Posterior cingulate gyrus (tissue), 11 donors: ENCODE measurements around the gene RREB1.

Experiments
- DNase-seq, 10 donors: peaks; one replicate each; pipeline versions ENCODE4 v3.0.0 to v3.0.0-alpha.2; 2020 to 2021; ENCODE audit warnings: mixed read lengths in 3 of 10
- intact Hi-C: fragments of 100-400 bp; cut with DNase I; formaldehyde crosslinking; loops from one replicate; pipeline ENCODE4 v1.15.1; 2023

The RREB1 gene

GRCh38 chr6:7236306-7237209 is 128.8 kb downstream of the RREB1 start:
- intact Hi-C loops, result loop anchor here (2.0 kb wide), 1 partner anchor 62 kb away; no protein-coding TSS in a partner anchor
- DNase-seq, result peak in 1 of 10 donors; percentile 43

- DNase-seq, result no peak
- intact Hi-C loops, result loop anchor here (2.0 kb wide), 1 partner anchor 63 kb away; no protein-coding TSS in a partner anchor
These were observed 130.0 kb downstream of the RREB1 start for GRCh38 chr6:7237653-7238188.

- no peak for DNase-seq
- intact Hi-C loops, result no loop called here
These were observed 130.8 kb downstream of the RREB1 start for GRCh38 chr6:7238526-7238899.

- peak in 8 of 10 donors; percentile 41 to 93 (median 72) for DNase-seq
- intact Hi-C loops, result no loop called here
These were observed 131.3 kb downstream of the RREB1 start for GRCh38 chr6:7238900-7239589.

GRCh38 chr6:7239590-7239948 is 131.8 kb downstream of the RREB1 start:
- DNase-seq, result peak in 1 of 10 donors; percentile 36
- intact Hi-C loops, result no loop called here

- intact Hi-C loops, result no loop called here
These were observed 132.6 kb downstream of the RREB1 start for GRCh38 chr6:7240351-7240750.

GRCh38 chr6:7241160-7241559 is 133.4 kb downstream of the RREB1 start:
- intact Hi-C loops, result no loop called here

More at GRCh38 chr6:7240351-7240750, 132.6 kb downstream of the RREB1 start:
- DNase-seq, result peak in 1 of 10 donors; percentile 12

GRCh38 chr6:7241709-7242645 is 134.2 kb downstream of the RREB1 start:
- peak in 1 of 10 donors; percentile 43 for DNase-seq
- intact Hi-C loops, result loop anchor here (2.0 kb wide), 1 partner anchor 517 kb away; no protein-coding TSS in a partner anchor

More at GRCh38 chr6:7241160-7241559, 133.4 kb downstream of the RREB1 start:
- DNase-seq, result peak in 1 of 10 donors; percentile 42

- intact Hi-C loops, result loop anchor here (1.0 to 2.0 kb wide), 2 partner anchors 518 to 566 kb away; no protein-coding TSS in a partner anchor
These were observed 135.0 kb downstream of the RREB1 start for GRCh38 chr6:7242835-7243178.

GRCh38 chr6:7243179-7243981 is 135.6 kb downstream of the RREB1 start:
- intact Hi-C loops, result loop anchor here (1.0 to 2.0 kb wide), 2 partner anchors 519 to 566 kb away; no protein-coding TSS in a partner anchor
- peak in 4 of 10 donors; percentile 5 to 54 (median 36) for DNase-seq

More at GRCh38 chr6:7242835-7243178, 135.0 kb downstream of the RREB1 start:
- peak in 1 of 10 donors; percentile 12 for DNase-seq

GRCh38 chr6:7245668-7246393 is 138.1 kb downstream of the RREB1 start:
- DNase-seq, result peak in 3 of 10 donors; percentile 29 to 70 (median 59)
- intact Hi-C loops, result no loop called here

- intact Hi-C loops, result no loop called here
These were observed 138.8 kb downstream of the RREB1 start for GRCh38 chr6:7246401-7247178.

GRCh38 chr6:7247179-7247456 is 139.4 kb downstream of the RREB1 start:
- intact Hi-C loops, result no loop called here
- peak in 1 of 10 donors; percentile 71 for DNase-seq

More at GRCh38 chr6:7246401-7247178, 138.8 kb downstream of the RREB1 start:
- peak in 2 of 10 donors; percentile 69 to 75 for DNase-seq

GRCh38 chr6:7247828-7248227 is 140.1 kb downstream of the RREB1 start:
- DNase-seq, result peak in 2 of 10 donors; percentile 71 to 79
- intact Hi-C loops, result no loop called here

GRCh38 chr6:7249391-7249790 is 141.6 kb downstream of the RREB1 start:
- DNase-seq, result no peak
- intact Hi-C loops, result no loop called here

GRCh38 chr6:7249946-7250643 is 142.3 kb downstream of the RREB1 start:
- DNase-seq, result peak in 2 of 10 donors; percentile 35 to 53
- intact Hi-C loops, result no loop called here

- intact Hi-C loops, result no loop called here
- peak in 1 of 10 donors; percentile 4 for DNase-seq
These were observed 143.1 kb downstream of the RREB1 start for GRCh38 chr6:7250812-7251211.
